Astrocyte (in vitro differentiated cells and primary cell): ENCODE measurements around the gene PRKAG2. TPM values are rescaled to one million over a fixed set of nuclear protein-coding genes. Genes with fewer than 3 reads are reported as not detected.

Experiments used
- DNase-seq: peaks from one replicate; pipeline ENCODE4 v3.0.0-alpha.2; 2010; ENCODE audit warnings: low read depth
- FAIRE-seq: peaks from 2 replicates; lab custom pipeline; 2011; peaks lifted over from hg19 to GRCh38; lab: Jason Lieb, UNC
- H2AFZ ChIP-seq: 2 replicates; pipeline ENCODE4 v1.6.0; 2012; ENCODE audit warnings: low read depth, low read length, inconsistent platforms
- H3K27ac ChIP-seq: 2 replicates; pipeline ENCODE4 v1.5.1; 2011; ENCODE audit warnings: low read depth, low read length, inconsistent platforms
- H3K27me3 ChIP-seq: 2 replicates; pipeline ENCODE4 v1.6.0; 2011; ENCODE audit warnings: low read length, inconsistent platforms; ENCODE audit not compliant: insufficient read depth
- H3K36me3 ChIP-seq: 2 replicates; pipeline ENCODE4 v1.5.1; 2011; ENCODE audit warnings: low read length, inconsistent platforms; ENCODE audit not compliant: insufficient read depth
- H3K4me1 ChIP-seq: 2 replicates; pipeline ENCODE4 v1.5.1; 2011; ENCODE audit warnings: low read length, inconsistent platforms; ENCODE audit not compliant: insufficient read depth
- H3K4me2 ChIP-seq: 2 replicates; pipeline ENCODE4 v1.6.0; 2012; ENCODE audit warnings: low read length, inconsistent platforms
- H3K4me3 ChIP-seq: 2 replicates; pipeline ENCODE4 v1.5.1; 2011; ENCODE audit warnings: low read depth, mild to moderate bottlenecking, low read length, inconsistent platforms; ENCODE audit not compliant: insufficient read depth
- H3K79me2 ChIP-seq: 2 replicates; pipeline ENCODE4 v1.6.0; 2012; ENCODE audit warnings: mild to moderate bottlenecking, low read length, inconsistent platforms; ENCODE audit not compliant: insufficient read depth
- H3K9ac ChIP-seq: 2 replicates; pipeline ENCODE4 v1.6.0; 2012; ENCODE audit warnings: mild to moderate bottlenecking, low read length, inconsistent platforms
- H3K9me3 ChIP-seq: 2 replicates; pipeline ENCODE4 v1.5.1; 2012; ENCODE audit warnings: low read depth, mild to moderate bottlenecking, low read length, inconsistent platforms; ENCODE audit not compliant: insufficient read depth
- H4K20me1 ChIP-seq: 2 replicates; pipeline ENCODE4 v1.6.0; 2012; ENCODE audit warnings: low read length, inconsistent platforms; ENCODE audit not compliant: insufficient read depth
- H3K27ac Mint-ChIP-seq: one replicate; pipeline ENCODE4 v1.8.0; 2021; ENCODE audit warnings: mild to moderate bottlenecking, mixed read lengths; ENCODE audit not compliant: unreplicated experiment
- H3K27me3 Mint-ChIP-seq: one replicate; pipeline ENCODE4 v1.8.0; 2021; ENCODE audit warnings: low read depth, mixed read lengths; ENCODE audit not compliant: unreplicated experiment
- H3K36me3 Mint-ChIP-seq: one replicate; pipeline ENCODE4 v1.8.0; 2021; ENCODE audit warnings: low read depth, mixed read lengths; ENCODE audit not compliant: unreplicated experiment
- H3K4me1 Mint-ChIP-seq: one replicate; pipeline ENCODE4 v1.8.0; 2021; ENCODE audit warnings: low read depth, mixed read lengths; ENCODE audit not compliant: unreplicated experiment
- H3K4me3 Mint-ChIP-seq: one replicate; pipeline ENCODE4 v1.8.0; 2021; ENCODE audit warnings: mild to moderate bottlenecking, moderate library complexity, mixed read lengths; ENCODE audit not compliant: unreplicated experiment
- H3K9me3 Mint-ChIP-seq: one replicate; pipeline ENCODE4 v1.8.0; 2021; ENCODE audit warnings: mild to moderate bottlenecking, mixed read lengths; ENCODE audit not compliant: unreplicated experiment
- EZH2 ChIP-seq: IDR thresholded peaks from 2 replicates; pipeline ENCODE4 v1.6.1; 2012; ENCODE audit warnings: mild to moderate bottlenecking, low read length, inconsistent platforms; ENCODE audit not compliant: insufficient read depth
- total RNA-seq: library from RNA; stranded (reverse); gene quantifications from 2 replicates; pipeline ENCODE4 v1.2.1, GENCODE V29; 2021
- TF ChIP-seq, protein P1 (sequence below): IDR thresholded peaks from 2 replicates; pipeline ENCODE4 v1.5.1; 2011; ENCODE audit warnings: low read depth, mild to moderate bottlenecking, inconsistent platforms, low read length, moderate library complexity; ENCODE audit not compliant: insufficient read depth

Gene PRKAG2
- total RNA-seq, 1 donor from 2014 or later = 40.7 TPM

DNA sequence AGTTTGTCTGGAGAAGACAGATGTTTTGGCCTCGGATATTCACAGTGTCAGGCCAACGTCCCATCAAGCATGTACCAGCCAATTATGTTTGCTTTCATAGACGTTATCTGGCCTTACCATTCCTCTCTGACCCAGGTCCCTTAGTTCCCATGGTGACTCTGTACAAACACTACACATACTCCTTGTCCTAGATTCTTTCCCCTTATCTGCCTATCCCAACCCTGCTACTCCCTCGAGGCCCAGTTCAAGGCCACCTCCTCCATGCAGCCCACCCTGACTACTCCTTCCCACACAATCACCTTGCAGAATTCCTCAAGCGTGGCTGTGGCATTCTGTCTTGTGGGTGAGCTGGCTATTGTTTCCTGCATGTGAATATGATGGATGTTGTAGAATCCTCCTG is 155.2 kb downstream of the PRKAG2 start:
- Mint-ChIP-seq H3K4me3 (no peak overlapping the region), H3K36me3 (no peaks in the 10 kb centered on the region), H3K9me3 (peaks cover 3% of the 10 kb centered on the region), H3K4me1 (peaks cover 15% of the 10 kb centered on the region), H3K27ac (no peak overlapping the region), H3K27me3 (peaks cover 33% of the 10 kb centered on the region)
- Histone ChIP-seq H3K4me1 (peaks cover 8% of the 10 kb centered on the region), H4K20me1 (no peaks in the 10 kb centered on the region), H3K9ac (no peak overlapping the region), H3K4me3 (no peak overlapping the region), H3K27me3 (no peaks in the 10 kb centered on the region), H3K79me2 (no peaks in the 10 kb centered on the region), H2AFZ (no peak overlapping the region), H3K36me3 (no peaks in the 10 kb centered on the region), H3K27ac (no peak overlapping the region), H3K4me2 (no peak overlapping the region), H3K9me3 (no peaks in the 10 kb centered on the region)
- no peak for TF ChIP-seq EZH2
- TF ChIP-seq, protein P1, sequence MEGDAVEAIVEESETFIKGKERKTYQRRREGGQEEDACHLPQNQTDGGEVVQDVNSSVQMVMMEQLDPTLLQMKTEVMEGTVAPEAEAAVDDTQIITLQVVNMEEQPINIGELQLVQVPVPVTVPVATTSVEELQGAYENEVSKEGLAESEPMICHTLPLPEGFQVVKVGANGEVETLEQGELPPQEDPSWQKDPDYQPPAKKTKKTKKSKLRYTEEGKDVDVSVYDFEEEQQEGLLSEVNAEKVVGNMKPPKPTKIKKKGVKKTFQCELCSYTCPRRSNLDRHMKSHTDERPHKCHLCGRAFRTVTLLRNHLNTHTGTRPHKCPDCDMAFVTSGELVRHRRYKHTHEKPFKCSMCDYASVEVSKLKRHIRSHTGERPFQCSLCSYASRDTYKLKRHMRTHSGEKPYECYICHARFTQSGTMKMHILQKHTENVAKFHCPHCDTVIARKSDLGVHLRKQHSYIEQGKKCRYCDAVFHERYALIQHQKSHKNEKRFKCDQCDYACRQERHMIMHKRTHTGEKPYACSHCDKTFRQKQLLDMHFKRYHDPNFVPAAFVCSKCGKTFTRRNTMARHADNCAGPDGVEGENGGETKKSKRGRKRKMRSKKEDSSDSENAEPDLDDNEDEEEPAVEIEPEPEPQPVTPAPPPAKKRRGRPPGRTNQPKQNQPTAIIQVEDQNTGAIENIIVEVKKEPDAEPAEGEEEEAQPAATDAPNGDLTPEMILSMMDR = no peak
- FAIRE-seq (no peak), DNase-seq (no peak)

DNA sequence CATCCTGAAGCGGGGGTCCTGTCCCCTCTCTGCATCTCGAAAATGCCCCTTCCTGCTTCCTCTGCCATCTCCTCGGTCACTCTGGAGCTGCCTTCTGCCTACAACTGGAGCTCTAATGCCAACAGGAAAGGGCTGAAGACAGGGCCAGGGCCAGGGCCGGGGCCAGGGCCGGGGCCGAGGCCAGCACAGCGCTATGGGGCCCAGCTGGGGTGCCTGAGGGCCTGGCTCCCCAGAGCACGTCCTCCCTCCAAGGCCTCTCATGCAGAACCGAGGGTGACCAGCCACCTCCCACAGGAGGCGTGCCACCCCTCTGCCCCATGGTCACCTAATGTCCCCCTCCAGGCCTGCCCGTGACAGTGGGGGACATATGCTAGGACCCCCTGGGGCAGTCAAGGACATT is 155.7 kb downstream of the PRKAG2 start:
- Histone ChIP-seq H4K20me1 (no peaks in the 10 kb centered on the region), H3K27ac (no peak overlapping the region), H3K9me3 (no peaks in the 10 kb centered on the region), H3K9ac (no peak overlapping the region), H3K79me2 (no peaks in the 10 kb centered on the region), H2AFZ (no peak overlapping the region), H3K27me3 (no peaks in the 10 kb centered on the region), H3K4me2 (no peak overlapping the region), H3K36me3 (no peaks in the 10 kb centered on the region), H3K4me1 (peaks cover 4% of the 10 kb centered on the region), H3K4me3 (no peak overlapping the region)
- peaks cover 10% of the 10 kb centered on the region for H3K4me1 Mint-ChIP-seq
- DNase-seq = no peak
- FAIRE-seq = no peak
- peaks cover 34% of the 10 kb centered on the region for H3K27me3 Mint-ChIP-seq
- no peak for TF ChIP-seq EZH2
- TF ChIP-seq, protein P1 = no peak
- no peak overlapping the region for H3K4me3 Mint-ChIP-seq
- H3K27ac Mint-ChIP-seq = no peak overlapping the region
- peaks cover 3% of the 10 kb centered on the region for H3K9me3 Mint-ChIP-seq
- no peaks in the 10 kb centered on the region for H3K36me3 Mint-ChIP-seq

DNA sequence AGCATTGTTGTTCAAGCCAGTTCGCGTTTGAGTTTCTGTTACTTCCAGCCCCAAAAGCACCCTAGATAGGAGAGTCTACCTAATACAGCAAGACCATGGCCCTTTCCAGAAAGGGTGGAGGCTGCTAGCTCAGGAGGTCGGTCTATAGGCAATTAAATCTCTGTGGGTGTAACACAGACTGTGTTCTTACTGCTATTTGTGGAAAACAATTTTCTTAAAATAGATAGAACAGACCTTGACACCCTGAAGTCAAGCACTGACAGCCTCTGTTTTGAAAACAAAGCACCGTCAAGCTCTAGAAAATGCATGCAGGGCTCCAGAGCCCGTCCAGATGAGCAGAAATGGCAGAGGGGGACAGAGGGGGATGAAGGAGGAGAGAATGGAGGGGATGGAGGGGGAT is 156.6 kb downstream of the PRKAG2 start:
- no peaks in the 10 kb centered on the region for H4K20me1 ChIP-seq
- H3K27me3 Mint-ChIP-seq = peaks cover 34% of the 10 kb centered on the region
- no peak overlapping the region for H3K27ac ChIP-seq
- H3K27me3 ChIP-seq = no peaks in the 10 kb centered on the region
- no peak for TF ChIP-seq EZH2
- TF ChIP-seq, protein P1 = no peak
- H3K9me3 ChIP-seq = no peaks in the 10 kb centered on the region
- H3K4me3 ChIP-seq = no peak overlapping the region
- H3K4me3 Mint-ChIP-seq = no peak overlapping the region
- H3K9me3 Mint-ChIP-seq = peaks cover 3% of the 10 kb centered on the region
- H3K36me3 Mint-ChIP-seq = no peaks in the 10 kb centered on the region
- FAIRE-seq (no peak), DNase-seq (no peak)
- H3K4me1 ChIP-seq = no peaks in the 10 kb centered on the region
- H3K27ac Mint-ChIP-seq = no peak overlapping the region
- H3K9ac ChIP-seq = no peak overlapping the region
- no peaks in the 10 kb centered on the region for H3K79me2 ChIP-seq
- H3K4me2 ChIP-seq = no peak overlapping the region
- no peaks in the 10 kb centered on the region for H3K36me3 ChIP-seq
- no peak overlapping the region for H2AFZ ChIP-seq
- H3K4me1 Mint-ChIP-seq = peaks cover 4% of the 10 kb centered on the region
